ENCODE results near the gene PON3. TPM values are rescaled to one million over a fixed set of nuclear protein-coding genes. Genes with fewer than 3 reads are reported as not detected.

The PON3 gene
- total RNA-seq, 1 experiment from 2014 or later, result 1.2 TPM

DNA sequence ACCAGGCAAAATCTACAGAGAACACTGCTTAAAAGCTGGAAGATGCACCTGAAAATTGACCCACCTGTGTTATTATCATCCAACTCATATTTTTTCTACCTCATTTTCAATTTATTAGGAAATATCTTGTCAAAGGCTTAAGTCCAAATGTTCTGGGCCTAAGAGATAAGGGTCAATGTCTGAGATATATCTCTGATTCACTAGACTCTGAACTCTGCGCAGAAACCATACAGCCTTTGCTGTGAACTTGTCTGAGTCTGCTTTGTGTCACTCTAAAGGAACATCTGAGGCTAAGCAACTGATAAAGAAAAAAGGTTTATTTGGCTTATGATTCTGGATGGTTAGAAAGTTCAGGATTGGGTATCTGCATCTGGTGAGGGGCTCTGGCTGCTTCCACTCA lies 75.5 kb downstream of the PON3 start:
- BruUV-seq (replicated peaks), result no TSS peak
- no peaks in the 10 kb centered on the region for H3K4me1 ChIP-seq (ENCODE audit: control insufficient read depth, insufficient read depth, low read length)
- ATAC-seq (no peak), DNase-seq (ENCODE audit: low read depth, low spot score) (no peak)
- no peaks in the 10 kb centered on the region for H3K27me3 ChIP-seq (ENCODE audit: control insufficient read depth, insufficient read depth, low read length)
- no peaks in the 10 kb centered on the region for H3K9me3 ChIP-seq (ENCODE audit: control insufficient read depth, insufficient read depth, low read depth, low read length)
- intact Hi-C loops (cut with micrococcal nuclease; ENCODE audit: unreplicated experiment), result no loop called here
- H3K4me3 ChIP-seq (ENCODE audit: low read depth in 2 of 2, low read length in 2 of 2), result no peak overlapping the region
- TF ChIP-seq TCF7L2 (IDR thresholded peaks at IDR 0.05; ENCODE audit: low read depth, low read length), result no peak
- no peak for TF ChIP-seq POLR2AphosphoS5 (IDR thresholded peaks at IDR 0.05; ENCODE audit: low read depth, low read length)
- TF ChIP-seq, protein P1, sequence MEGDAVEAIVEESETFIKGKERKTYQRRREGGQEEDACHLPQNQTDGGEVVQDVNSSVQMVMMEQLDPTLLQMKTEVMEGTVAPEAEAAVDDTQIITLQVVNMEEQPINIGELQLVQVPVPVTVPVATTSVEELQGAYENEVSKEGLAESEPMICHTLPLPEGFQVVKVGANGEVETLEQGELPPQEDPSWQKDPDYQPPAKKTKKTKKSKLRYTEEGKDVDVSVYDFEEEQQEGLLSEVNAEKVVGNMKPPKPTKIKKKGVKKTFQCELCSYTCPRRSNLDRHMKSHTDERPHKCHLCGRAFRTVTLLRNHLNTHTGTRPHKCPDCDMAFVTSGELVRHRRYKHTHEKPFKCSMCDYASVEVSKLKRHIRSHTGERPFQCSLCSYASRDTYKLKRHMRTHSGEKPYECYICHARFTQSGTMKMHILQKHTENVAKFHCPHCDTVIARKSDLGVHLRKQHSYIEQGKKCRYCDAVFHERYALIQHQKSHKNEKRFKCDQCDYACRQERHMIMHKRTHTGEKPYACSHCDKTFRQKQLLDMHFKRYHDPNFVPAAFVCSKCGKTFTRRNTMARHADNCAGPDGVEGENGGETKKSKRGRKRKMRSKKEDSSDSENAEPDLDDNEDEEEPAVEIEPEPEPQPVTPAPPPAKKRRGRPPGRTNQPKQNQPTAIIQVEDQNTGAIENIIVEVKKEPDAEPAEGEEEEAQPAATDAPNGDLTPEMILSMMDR (IDR thresholded peaks at IDR 0.05), result no peak
- no peak for TF ChIP-seq SIN3A (IDR thresholded peaks at IDR 0.05; ENCODE audit: borderline replicate concordance, insufficient read depth, low read depth, low read length)
- TF ChIP-seq, protein P2, sequence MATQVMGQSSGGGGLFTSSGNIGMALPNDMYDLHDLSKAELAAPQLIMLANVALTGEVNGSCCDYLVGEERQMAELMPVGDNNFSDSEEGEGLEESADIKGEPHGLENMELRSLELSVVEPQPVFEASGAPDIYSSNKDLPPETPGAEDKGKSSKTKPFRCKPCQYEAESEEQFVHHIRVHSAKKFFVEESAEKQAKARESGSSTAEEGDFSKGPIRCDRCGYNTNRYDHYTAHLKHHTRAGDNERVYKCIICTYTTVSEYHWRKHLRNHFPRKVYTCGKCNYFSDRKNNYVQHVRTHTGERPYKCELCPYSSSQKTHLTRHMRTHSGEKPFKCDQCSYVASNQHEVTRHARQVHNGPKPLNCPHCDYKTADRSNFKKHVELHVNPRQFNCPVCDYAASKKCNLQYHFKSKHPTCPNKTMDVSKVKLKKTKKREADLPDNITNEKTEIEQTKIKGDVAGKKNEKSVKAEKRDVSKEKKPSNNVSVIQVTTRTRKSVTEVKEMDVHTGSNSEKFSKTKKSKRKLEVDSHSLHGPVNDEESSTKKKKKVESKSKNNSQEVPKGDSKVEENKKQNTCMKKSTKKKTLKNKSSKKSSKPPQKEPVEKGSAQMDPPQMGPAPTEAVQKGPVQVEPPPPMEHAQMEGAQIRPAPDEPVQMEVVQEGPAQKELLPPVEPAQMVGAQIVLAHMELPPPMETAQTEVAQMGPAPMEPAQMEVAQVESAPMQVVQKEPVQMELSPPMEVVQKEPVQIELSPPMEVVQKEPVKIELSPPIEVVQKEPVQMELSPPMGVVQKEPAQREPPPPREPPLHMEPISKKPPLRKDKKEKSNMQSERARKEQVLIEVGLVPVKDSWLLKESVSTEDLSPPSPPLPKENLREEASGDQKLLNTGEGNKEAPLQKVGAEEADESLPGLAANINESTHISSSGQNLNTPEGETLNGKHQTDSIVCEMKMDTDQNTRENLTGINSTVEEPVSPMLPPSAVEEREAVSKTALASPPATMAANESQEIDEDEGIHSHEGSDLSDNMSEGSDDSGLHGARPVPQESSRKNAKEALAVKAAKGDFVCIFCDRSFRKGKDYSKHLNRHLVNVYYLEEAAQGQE (IDR thresholded peaks at IDR 0.05; ENCODE audit: insufficient read depth in 1 of 2, low read depth in 2 of 2, low read length in 1 of 2), result no peak
- in situ Hi-C loops (cut with HindIII; ENCODE audit: low pct_unique_long_range_greater_than_20kb, low sequenced_read_pairs), result no loop called here
- CTCF ChIA-PET, result no interaction called here
- no peak overlapping the region for H3K27ac ChIP-seq (ENCODE audit: low read length)
- POLR2A ChIA-PET, result no interaction called here
- no peaks in the 10 kb centered on the region for H3K36me3 ChIP-seq (ENCODE audit: control insufficient read depth, insufficient read depth, low read length)

DNA sequence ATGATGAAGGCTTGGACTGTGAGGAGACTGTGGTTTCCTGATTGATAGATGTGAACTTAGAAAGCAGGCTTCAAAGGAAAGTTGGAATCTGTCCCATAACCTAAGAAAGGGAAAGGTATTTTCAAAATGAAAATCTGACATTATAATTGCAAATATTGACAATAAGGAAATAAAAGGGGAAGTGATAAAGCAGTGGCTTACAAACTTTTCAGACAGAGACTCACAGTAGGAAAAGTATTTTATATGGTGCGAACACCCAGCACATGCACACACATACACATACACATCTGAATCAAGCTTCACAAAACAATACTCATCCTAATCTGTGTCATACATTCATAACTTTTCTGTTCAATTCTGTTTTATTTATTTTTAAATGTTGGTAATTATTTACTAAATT lies 76.6 kb downstream of the PON3 start:
- intact Hi-C loops (cut with micrococcal nuclease; ENCODE audit: unreplicated experiment), result no loop called here
- DNase-seq (ENCODE audit: low read depth, low spot score), result no peak
- Histone ChIP-seq H3K9me3 (ENCODE audit: control insufficient read depth, insufficient read depth, low read depth, low read length) (no peaks in the 10 kb centered on the region), H3K4me3 (ENCODE audit: low read depth in 2 of 2, low read length in 2 of 2) (no peak overlapping the region), H3K27ac (ENCODE audit: low read length) (no peak overlapping the region), H3K27me3 (ENCODE audit: control insufficient read depth, insufficient read depth, low read length) (no peaks in the 10 kb centered on the region), H3K4me1 (ENCODE audit: control insufficient read depth, insufficient read depth, low read length) (no peaks in the 10 kb centered on the region), H3K36me3 (ENCODE audit: control insufficient read depth, insufficient read depth, low read length) (no peaks in the 10 kb centered on the region)
- BruUV-seq (replicated peaks), result no TSS peak
- TF ChIP-seq POLR2AphosphoS5 (IDR thresholded peaks at IDR 0.05; ENCODE audit: low read depth, low read length) (no peak), TCF7L2 (IDR thresholded peaks at IDR 0.05; ENCODE audit: low read depth, low read length) (no peak), SIN3A (IDR thresholded peaks at IDR 0.05; ENCODE audit: borderline replicate concordance, insufficient read depth, low read depth, low read length) (no peak)
- TF ChIP-seq, protein P2 (IDR thresholded peaks at IDR 0.05; ENCODE audit: insufficient read depth in 1 of 2, low read depth in 2 of 2, low read length in 1 of 2), result no peak
- TF ChIP-seq, protein P1 (IDR thresholded peaks at IDR 0.05), result no peak
- no peak for ATAC-seq
- ChIA-PET POLR2A (no interaction called here), CTCF (interaction anchor here (0.5 kb wide), 1 partner anchor 371 kb away, joined by 3 read pairs; no protein-coding TSS in a partner anchor)
- in situ Hi-C loops (cut with HindIII; ENCODE audit: low pct_unique_long_range_greater_than_20kb, low sequenced_read_pairs), result no loop called here

Measured in Panc1 (cell line).